Measurements from ENCODE around the gene BEX3. TPM values are rescaled to one million over a fixed set of nuclear protein-coding genes. Genes with fewer than 3 reads are reported as not detected.
A peak's percentile ranks its signal among the peaks of the same experiment; 100 is the strongest.

BEX3 gene
- total RNA-seq, 4 donors from 2014 or later: 17.1 to 53.4 (median 39.4) TPM

- Histone ChIP-seq H3K36me3 (no peaks in the 10 kb centered on the region), H3K27ac (no peak overlapping the region), H3K4me1 (no peaks in the 10 kb centered on the region), H3K27me3 (no peaks in the 10 kb centered on the region), H3K9me3 (no peaks in the 10 kb centered on the region), H3K4me3 (no peak overlapping the region)
- intact Hi-C loops (cut with DNase I; ENCODE audit: low total_unique reads): no loop called here
- WGBS, 2 donors (ENCODE audit: low coverage in 1 of 2): 50% methylated on average over 1 of the region's 1 CpG; no CpG with 5 or more reads in 1 of the 2 donors
- DNase-seq: no peak
- in situ Hi-C loops (cut with MboI; ENCODE audit: low pct_ligation_motif_present in 1 of 4, low pct_unique_long_range_greater_than_20kb in 1 of 4, low sequenced_read_pairs in 3 of 4): no loop called here
- TF ChIP-seq, protein P1, sequence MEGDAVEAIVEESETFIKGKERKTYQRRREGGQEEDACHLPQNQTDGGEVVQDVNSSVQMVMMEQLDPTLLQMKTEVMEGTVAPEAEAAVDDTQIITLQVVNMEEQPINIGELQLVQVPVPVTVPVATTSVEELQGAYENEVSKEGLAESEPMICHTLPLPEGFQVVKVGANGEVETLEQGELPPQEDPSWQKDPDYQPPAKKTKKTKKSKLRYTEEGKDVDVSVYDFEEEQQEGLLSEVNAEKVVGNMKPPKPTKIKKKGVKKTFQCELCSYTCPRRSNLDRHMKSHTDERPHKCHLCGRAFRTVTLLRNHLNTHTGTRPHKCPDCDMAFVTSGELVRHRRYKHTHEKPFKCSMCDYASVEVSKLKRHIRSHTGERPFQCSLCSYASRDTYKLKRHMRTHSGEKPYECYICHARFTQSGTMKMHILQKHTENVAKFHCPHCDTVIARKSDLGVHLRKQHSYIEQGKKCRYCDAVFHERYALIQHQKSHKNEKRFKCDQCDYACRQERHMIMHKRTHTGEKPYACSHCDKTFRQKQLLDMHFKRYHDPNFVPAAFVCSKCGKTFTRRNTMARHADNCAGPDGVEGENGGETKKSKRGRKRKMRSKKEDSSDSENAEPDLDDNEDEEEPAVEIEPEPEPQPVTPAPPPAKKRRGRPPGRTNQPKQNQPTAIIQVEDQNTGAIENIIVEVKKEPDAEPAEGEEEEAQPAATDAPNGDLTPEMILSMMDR (IDR thresholded peaks at IDR 0.05): no peak
- no peak for TF ChIP-seq EP300 (IDR thresholded peaks at IDR 0.05; ENCODE audit: low read depth)
- TF ChIP-seq POLR2AphosphoS5 (IDR thresholded peaks at IDR 0.05): no peak
- TF ChIP-seq POLR2A (IDR thresholded peaks at IDR 0.05): no peak
Measured at GRCh38 chrX:103400931-103401330, 24.6 kb downstream of the BEX3 start.

GRCh38 chrX:103404231-103405008 lies 28.1 kb downstream of the BEX3 start:
- Histone ChIP-seq H3K4me1 (no peaks in the 10 kb centered on the region), H3K9me3 (no peaks in the 10 kb centered on the region), H3K27ac (peak overlapping the region in 1 of 4 donors; percentile 31), H3K27me3 (no peaks in the 10 kb centered on the region), H3K36me3 (no peaks in the 10 kb centered on the region), H3K4me3 (peak overlapping the region in 3 of 4 donors; percentile 29 to 51 (median 38))
- 44% methylated on average over 19 of the region's 19 CpGs; no CpG with 5 or more reads in 1 of the 2 donors for WGBS, 2 donors (ENCODE audit: low coverage in 1 of 2)
- DNase-seq: peak; percentile 62
- in situ Hi-C loops (cut with MboI; ENCODE audit: low pct_ligation_motif_present in 1 of 4, low pct_unique_long_range_greater_than_20kb in 1 of 4, low sequenced_read_pairs in 3 of 4) (no loop called here), intact Hi-C loops (cut with DNase I; ENCODE audit: low total_unique reads) (no loop called here)
- TF ChIP-seq POLR2AphosphoS5 (IDR thresholded peaks at IDR 0.05) (no peak), POLR2A (IDR thresholded peaks at IDR 0.05) (no peak), EP300 (IDR thresholded peaks at IDR 0.05; ENCODE audit: low read depth) (no peak)
- TF ChIP-seq, protein P1 (IDR thresholded peaks at IDR 0.05): no peak

DNA sequence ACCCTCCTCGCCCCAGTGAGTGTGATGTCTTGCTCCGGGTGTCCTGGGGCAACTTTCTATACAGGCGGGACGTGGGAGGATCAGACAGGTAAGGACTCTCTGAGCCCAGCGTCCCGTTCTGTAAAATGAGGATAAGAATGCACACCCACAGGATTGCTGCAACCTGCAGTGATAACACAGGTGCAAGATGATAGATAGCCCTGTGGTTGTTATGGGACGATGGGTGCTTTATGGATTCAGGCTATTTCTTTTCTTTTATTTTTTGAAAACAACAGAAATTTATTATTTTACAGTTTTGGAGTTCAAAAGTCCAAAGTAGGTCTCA lies 28.6 kb downstream of the BEX3 start:
- no peaks in the 10 kb centered on the region for H3K4me1 ChIP-seq
- no peaks in the 10 kb centered on the region for H3K9me3 ChIP-seq
- no peak for DNase-seq
- WGBS, 2 donors (ENCODE audit: low coverage in 1 of 2): 27% methylated on average over 7 of the region's 7 CpGs; no CpG with 5 or more reads in 1 of the 2 donors
- H3K27me3 ChIP-seq: no peaks in the 10 kb centered on the region
- H3K27ac ChIP-seq: peak overlapping the region in 1 of 4 donors; percentile 31
- in situ Hi-C loops (cut with MboI; ENCODE audit: low pct_ligation_motif_present in 1 of 4, low pct_unique_long_range_greater_than_20kb in 1 of 4, low sequenced_read_pairs in 3 of 4) (no loop called here), intact Hi-C loops (cut with DNase I; ENCODE audit: low total_unique reads) (no loop called here)
- no peaks in the 10 kb centered on the region for H3K36me3 ChIP-seq
- peak overlapping the region in 3 of 4 donors; percentile 29 to 51 (median 38) for H3K4me3 ChIP-seq
- no peak for TF ChIP-seq EP300 (IDR thresholded peaks at IDR 0.05; ENCODE audit: low read depth)
- no peak for TF ChIP-seq POLR2A (IDR thresholded peaks at IDR 0.05)
- TF ChIP-seq, protein P1 (IDR thresholded peaks at IDR 0.05): no peak
- TF ChIP-seq POLR2AphosphoS5 (IDR thresholded peaks at IDR 0.05): no peak

GRCh38 chrX:103406256-103406655 lies 29.9 kb downstream of the BEX3 start:
- WGBS, 2 donors (ENCODE audit: low coverage in 1 of 2): 88 to 100% methylated on average over 1 of the region's 1 CpG
- Histone ChIP-seq H3K9me3 (no peaks in the 10 kb centered on the region), H3K27ac (no peak overlapping the region), H3K36me3 (no peaks in the 10 kb centered on the region), H3K4me3 (no peak overlapping the region), H3K4me1 (no peaks in the 10 kb centered on the region), H3K27me3 (no peaks in the 10 kb centered on the region)
- in situ Hi-C loops (cut with MboI; ENCODE audit: low pct_ligation_motif_present in 1 of 4, low pct_unique_long_range_greater_than_20kb in 1 of 4, low sequenced_read_pairs in 3 of 4) (no loop called here), intact Hi-C loops (cut with DNase I; ENCODE audit: low total_unique reads) (no loop called here)
- DNase-seq: no peak
- TF ChIP-seq, protein P1 (IDR thresholded peaks at IDR 0.05): no peak
- TF ChIP-seq EP300 (IDR thresholded peaks at IDR 0.05; ENCODE audit: low read depth) (no peak), POLR2A (IDR thresholded peaks at IDR 0.05) (no peak), POLR2AphosphoS5 (IDR thresholded peaks at IDR 0.05) (no peak)
